ENCODE data around the gene TPRN.
A peak's percentile ranks its signal among the peaks of the same experiment; 100 is the strongest.

Gene TPRN

GRCh38 chr9:137202966-137203365 is 2.4 kb upstream of the TPRN start:
- H3K9ac ChIP-seq (ENCODE audit: low read depth, low read length, poor library complexity, severe bottlenecking), result no peak overlapping the region
- H3F3A ChIP-seq (ENCODE audit: low read depth), result no peaks in the 10 kb centered on the region
- H2AFZ ChIP-seq (ENCODE audit: low read length), result no peak overlapping the region
- TF ChIP-seq CTCF (conservative IDR thresholded peaks at IDR 0.05; ENCODE audit: low read length) (no peak), EZH2phosphoT487 (IDR thresholded peaks at IDR 0.05; ENCODE audit: borderline replicate concordance) (no peak)
- H3K27me3 ChIP-seq (ENCODE audit: insufficient read depth, low read length, poor library complexity, severe bottlenecking), result no peaks in the 10 kb centered on the region
- H3K79me2 ChIP-seq (ENCODE audit: insufficient read depth, low read length), result peaks cover 78% of the 10 kb centered on the region
- peaks cover 44% of the 10 kb centered on the region for H3K4me1 ChIP-seq (ENCODE audit: insufficient read depth, low read length, poor library complexity, severe bottlenecking)
- peaks cover 36% of the 10 kb centered on the region for H4K20me1 ChIP-seq (ENCODE audit: insufficient read depth, low read length, poor library complexity, severe bottlenecking)
- H3K4me2 ChIP-seq (ENCODE audit: low read depth, low read length, poor library complexity, severe bottlenecking), result no peak overlapping the region
- H3K9me2 ChIP-seq (replicated peaks; ENCODE audit: low read depth, low read length), result no peaks in the 10 kb centered on the region
- H3K4me3 ChIP-seq (ENCODE audit: low read length, poor library complexity, severe bottlenecking), result no peak overlapping the region
- H3K9me3 ChIP-seq (ENCODE audit: insufficient read depth, low read depth, low read length), result no peaks in the 10 kb centered on the region
- no peaks in the 10 kb centered on the region for H3K36me3 ChIP-seq (ENCODE audit: insufficient read depth, low read length)

- H2AFZ ChIP-seq (ENCODE audit: low read length), result no peak overlapping the region
- H3K79me2 ChIP-seq (ENCODE audit: insufficient read depth, low read length), result peaks cover 70% of the 10 kb centered on the region
- H3F3A ChIP-seq (ENCODE audit: low read depth), result no peaks in the 10 kb centered on the region
- H3K27me3 ChIP-seq (ENCODE audit: insufficient read depth, low read length, poor library complexity, severe bottlenecking), result no peaks in the 10 kb centered on the region
- no peaks in the 10 kb centered on the region for H3K9me3 ChIP-seq (ENCODE audit: insufficient read depth, low read depth, low read length)
- H3K4me2 ChIP-seq (ENCODE audit: low read depth, low read length, poor library complexity, severe bottlenecking), result peak overlapping the region; percentile 83
- H4K20me1 ChIP-seq (ENCODE audit: insufficient read depth, low read length, poor library complexity, severe bottlenecking), result peaks cover 29% of the 10 kb centered on the region
- H3K9ac ChIP-seq (ENCODE audit: low read depth, low read length, poor library complexity, severe bottlenecking), result peak overlapping the region; percentile 89
- no peaks in the 10 kb centered on the region for H3K9me2 ChIP-seq (replicated peaks; ENCODE audit: low read depth, low read length)
- peaks cover 37% of the 10 kb centered on the region for H3K4me1 ChIP-seq (ENCODE audit: insufficient read depth, low read length, poor library complexity, severe bottlenecking)
- H3K4me3 ChIP-seq (ENCODE audit: low read length, poor library complexity, severe bottlenecking), result peak overlapping the region; percentile 85
- TF ChIP-seq CTCF (conservative IDR thresholded peaks at IDR 0.05; ENCODE audit: low read length), result no peak
- no peak for TF ChIP-seq EZH2phosphoT487 (IDR thresholded peaks at IDR 0.05; ENCODE audit: borderline replicate concordance)
- no peaks in the 10 kb centered on the region for H3K36me3 ChIP-seq (ENCODE audit: insufficient read depth, low read length)
Measured at GRCh38 chr9:137201205-137201868, 796 bp upstream of the TPRN start.

- TF ChIP-seq CTCF (conservative IDR thresholded peaks at IDR 0.05; ENCODE audit: low read length) (no peak), EZH2phosphoT487 (IDR thresholded peaks at IDR 0.05; ENCODE audit: borderline replicate concordance) (no peak)
- H3K9ac ChIP-seq (ENCODE audit: low read depth, low read length, poor library complexity, severe bottlenecking), result peak overlapping the region; percentile 10
- peak overlapping the region; percentile 65 for H3K4me2 ChIP-seq (ENCODE audit: low read depth, low read length, poor library complexity, severe bottlenecking)
- H3K4me1 ChIP-seq (ENCODE audit: insufficient read depth, low read length, poor library complexity, severe bottlenecking), result peaks cover 32% of the 10 kb centered on the region
- H4K20me1 ChIP-seq (ENCODE audit: insufficient read depth, low read length, poor library complexity, severe bottlenecking), result peaks cover 20% of the 10 kb centered on the region
- no peak overlapping the region for H2AFZ ChIP-seq (ENCODE audit: low read length)
- peak overlapping the region; percentile 67 for H3K4me3 ChIP-seq (ENCODE audit: low read length, poor library complexity, severe bottlenecking)
- peaks cover 54% of the 10 kb centered on the region for H3K79me2 ChIP-seq (ENCODE audit: insufficient read depth, low read length)
- no peaks in the 10 kb centered on the region for H3K27me3 ChIP-seq (ENCODE audit: insufficient read depth, low read length, poor library complexity, severe bottlenecking)
- no peaks in the 10 kb centered on the region for H3F3A ChIP-seq (ENCODE audit: low read depth)
- H3K9me3 ChIP-seq (ENCODE audit: insufficient read depth, low read depth, low read length), result no peaks in the 10 kb centered on the region
- H3K9me2 ChIP-seq (replicated peaks; ENCODE audit: low read depth, low read length), result no peaks in the 10 kb centered on the region
- no peaks in the 10 kb centered on the region for H3K36me3 ChIP-seq (ENCODE audit: insufficient read depth, low read length)
Measured at GRCh38 chr9:137199411-137200121, 975 bp downstream of the TPRN start.

Data from Loucy (cell line).